RCC 7860 (cell line): Measurements from ENCODE around the gene PCNX1.

Experiments
- DNase-seq: peaks from one replicate; pipeline ENCODE4 v3.0.0-alpha.2; 2015; ENCODE audit warnings: low spot score
- FAIRE-seq: peaks from 2 replicates; lab custom pipeline; 2012; peaks lifted over from hg19 to GRCh38; lab: Jason Lieb, UNC

The PCNX1 gene

DNA sequence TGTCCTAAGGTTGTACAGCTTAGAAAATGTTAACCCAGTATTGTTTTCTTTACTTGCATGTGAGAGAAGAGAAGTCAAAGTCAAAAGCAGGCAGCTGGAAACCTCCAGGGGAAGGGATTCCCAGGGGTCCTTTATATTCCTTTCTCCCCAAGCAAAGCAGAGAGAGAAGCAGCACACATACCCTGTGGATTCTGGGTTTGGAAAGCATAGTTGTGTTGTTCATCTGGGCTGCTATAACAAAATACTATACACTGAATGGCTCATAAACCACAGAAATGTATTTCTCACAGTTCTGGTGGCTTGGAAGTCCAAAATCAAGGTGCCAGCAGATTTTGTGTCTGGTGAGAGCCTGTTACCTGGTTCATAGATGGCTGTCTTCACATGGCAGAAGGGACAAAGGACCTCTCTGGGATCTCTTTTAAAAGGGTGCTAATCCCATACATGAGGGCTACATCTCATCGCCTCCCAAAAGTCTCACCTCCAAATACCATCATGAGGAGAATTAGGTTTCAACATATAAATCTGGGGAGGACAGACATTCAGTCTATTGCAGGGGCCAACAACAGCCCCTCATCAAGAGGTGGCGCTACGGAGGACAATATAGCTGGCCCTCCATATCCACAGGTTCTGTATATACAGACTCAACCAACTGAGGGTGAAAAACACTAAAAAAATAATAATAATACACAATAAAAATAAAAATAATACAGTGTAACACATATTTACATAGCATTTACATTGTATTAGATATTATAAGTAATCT is 19.3 kb upstream of the PCNX1 start:
- DNase-seq (no peak), FAIRE-seq (no peak)

- no peak for FAIRE-seq
- no peak for DNase-seq
These were observed 18.5 kb upstream of the PCNX1 start for GRCh38 chr14:70888681-70889175.

DNA sequence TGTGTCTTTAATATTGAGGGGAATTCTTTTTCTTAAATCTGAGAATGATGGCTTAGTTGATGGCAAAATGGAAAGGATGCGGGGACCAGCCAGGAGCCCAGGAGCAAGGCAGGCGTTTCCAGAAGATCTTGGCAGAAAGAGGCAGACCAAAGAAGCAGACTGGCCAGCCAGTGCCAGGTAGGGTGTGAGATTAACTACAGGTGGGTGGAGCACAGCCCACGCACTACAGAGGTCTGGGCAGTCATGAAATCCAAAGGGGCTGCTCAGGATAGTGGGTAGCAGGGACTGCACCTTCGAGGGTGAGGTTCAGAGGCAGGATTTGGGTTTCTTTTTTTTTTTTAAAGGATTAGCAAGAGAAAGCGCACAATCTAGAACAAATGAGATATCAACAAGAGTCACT is 17.7 kb upstream of the PCNX1 start:
- no peak for DNase-seq
- no peak for FAIRE-seq

DNA sequence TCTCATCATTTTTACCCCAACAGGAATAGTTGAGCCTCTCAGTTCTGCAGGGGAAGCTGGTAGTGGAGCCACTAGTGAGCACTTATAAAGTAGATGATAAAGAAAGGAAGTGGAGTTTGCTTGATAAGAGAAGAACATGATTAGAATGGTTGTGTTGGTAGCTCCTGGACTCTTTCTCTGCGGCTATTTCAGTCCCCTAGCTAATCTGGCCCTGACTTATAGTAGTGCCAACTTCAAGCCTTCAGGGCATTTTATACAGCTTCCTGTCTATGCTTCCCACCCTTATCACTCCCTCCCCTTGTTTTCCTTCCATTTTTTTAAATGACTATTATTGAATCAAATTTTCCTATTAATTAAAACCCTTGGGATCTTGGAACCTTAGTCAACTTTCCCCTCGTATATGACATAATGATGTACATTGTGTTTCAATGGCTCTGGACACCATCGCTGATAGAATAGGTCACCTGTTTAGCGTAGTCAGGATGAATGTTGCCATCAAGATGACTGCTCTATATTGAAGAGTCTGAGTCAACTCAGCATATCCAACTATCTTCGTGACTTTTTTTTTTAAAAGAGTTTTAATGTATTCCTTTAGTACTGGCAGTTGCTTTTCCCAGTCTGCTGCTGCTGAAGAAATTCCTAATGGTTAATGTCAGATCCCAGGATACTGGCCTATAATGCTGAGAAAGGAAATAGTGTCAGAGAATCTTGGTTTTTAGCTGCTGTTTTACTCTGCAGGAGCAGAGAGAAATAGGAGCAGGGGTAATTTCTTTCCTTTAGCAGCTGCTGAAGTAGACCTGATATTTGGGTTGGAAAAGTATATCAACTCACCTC is 16.2 kb upstream of the PCNX1 start:
- DNase-seq (no peak), FAIRE-seq (no peak)

DNA sequence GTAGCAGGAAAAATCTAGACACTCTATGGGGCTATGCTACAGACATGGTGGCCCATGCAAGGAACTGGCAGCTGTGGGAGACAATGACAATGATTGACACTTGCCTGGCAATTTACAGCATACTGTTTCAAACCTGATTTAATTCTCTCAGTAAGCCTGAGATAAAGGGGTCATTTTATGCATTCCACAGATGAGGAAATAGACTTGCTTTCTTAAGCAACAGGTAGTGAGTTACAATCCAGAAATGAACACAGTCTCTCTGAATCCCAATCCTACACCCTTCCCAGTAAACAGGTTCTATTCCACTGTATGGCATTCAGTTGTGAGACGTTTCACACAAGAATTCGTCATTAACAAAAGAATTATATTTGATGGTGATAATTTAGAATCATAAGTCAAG is 15.5 kb upstream of the PCNX1 start:
- no peak for DNase-seq
- no peak for FAIRE-seq

DNA sequence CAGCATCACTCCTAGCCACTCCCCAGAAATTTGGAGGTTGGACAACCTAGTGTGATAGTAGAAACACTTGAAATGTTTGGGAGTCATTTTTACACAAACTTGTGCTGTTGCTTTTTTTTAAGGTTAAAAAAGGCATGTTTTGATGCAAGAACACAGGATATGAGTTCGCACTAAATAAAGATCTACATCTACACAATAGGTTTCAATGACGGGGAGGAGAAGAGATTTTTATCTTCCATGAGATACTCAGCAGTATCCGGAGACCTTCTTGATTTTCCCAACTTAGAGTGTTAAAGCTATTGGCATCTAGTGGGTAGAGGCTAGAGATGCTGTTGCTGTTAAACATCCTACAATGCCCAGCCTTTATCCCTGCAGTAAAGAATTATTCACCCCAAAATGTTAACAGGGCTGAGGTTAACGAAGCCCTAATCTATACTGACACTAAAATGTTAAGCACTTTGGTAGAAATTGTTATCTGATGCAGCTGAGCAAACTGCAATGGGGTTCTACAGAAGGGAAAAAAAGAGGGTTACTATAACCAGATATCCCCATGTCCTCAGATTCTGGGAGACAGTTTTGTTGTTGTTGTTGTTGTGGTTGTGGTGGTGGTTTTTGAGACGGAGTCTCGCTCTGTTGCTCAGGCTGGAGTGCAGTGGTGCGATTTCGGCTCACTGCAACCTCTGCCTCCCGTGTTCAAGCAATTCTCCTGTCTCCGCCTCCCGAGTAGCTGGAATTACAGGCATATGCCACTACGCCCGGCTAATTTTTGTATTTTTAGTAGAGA is 14.0 kb upstream of the PCNX1 start:
- DNase-seq (no peak), FAIRE-seq (no peak)

GRCh38 chr14:70893858-70894291 is 13.4 kb upstream of the PCNX1 start:
- no peak for FAIRE-seq

DNA sequence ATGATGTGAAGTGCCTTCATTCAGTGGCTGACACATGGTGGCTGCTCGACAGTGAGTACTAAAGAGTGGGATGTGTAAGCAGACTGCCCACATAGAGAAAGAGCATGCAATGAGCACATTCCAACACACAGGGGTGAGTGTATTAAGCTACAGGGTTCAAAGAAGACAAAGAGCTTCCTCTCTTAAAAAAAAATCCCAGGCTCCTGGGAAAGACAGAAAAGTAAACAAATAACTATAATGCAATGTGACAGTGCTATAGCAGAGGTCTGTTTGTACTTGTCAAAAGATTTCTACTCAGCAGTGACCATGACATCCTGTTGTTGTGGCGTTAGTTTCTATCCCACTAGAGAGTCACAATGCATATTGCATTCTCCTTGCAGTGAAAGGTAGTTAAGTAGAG is 12.4 kb upstream of the PCNX1 start:
- FAIRE-seq (no peak), DNase-seq (no peak)

More at GRCh38 chr14:70893858-70894291, 13.4 kb upstream of the PCNX1 start:
- no peak for DNase-seq

- FAIRE-seq: no peak
These were observed 10.9 kb upstream of the PCNX1 start for GRCh38 chr14:70896317-70896716.

GRCh38 chr14:70896981-70897380 is 10.3 kb upstream of the PCNX1 start:
- FAIRE-seq (no peak), DNase-seq (no peak)

More at GRCh38 chr14:70896317-70896716, 10.9 kb upstream of the PCNX1 start:
- DNase-seq: no peak

DNA sequence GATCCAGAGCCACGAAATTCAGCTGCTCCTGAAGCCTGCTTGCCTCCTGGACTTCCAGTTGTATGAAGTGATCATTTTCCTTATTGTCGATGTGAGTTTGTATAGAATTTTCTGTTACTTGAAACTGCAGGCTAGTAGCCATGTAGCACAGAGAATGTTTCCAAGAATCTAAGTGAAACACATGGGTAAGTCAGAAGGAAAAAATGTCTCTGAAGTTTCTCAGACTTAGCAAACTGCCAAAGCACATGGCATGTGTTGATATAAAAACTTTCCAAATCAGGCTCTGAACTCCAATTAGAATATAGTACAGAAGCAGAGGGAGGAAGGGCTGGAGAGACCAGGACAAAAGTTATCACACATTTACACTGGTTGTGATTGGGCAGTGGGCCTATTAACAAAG is 9.8 kb upstream of the PCNX1 start:
- DNase-seq: no peak
- no peak for FAIRE-seq

- DNase-seq (peak; percentile 11), FAIRE-seq (no peak)
These were observed 9.0 kb upstream of the PCNX1 start for GRCh38 chr14:70898111-70898745.

- no peak for DNase-seq
- no peak for FAIRE-seq
These were observed 6.0 kb upstream of the PCNX1 start for GRCh38 chr14:70901269-70901668.

DNA sequence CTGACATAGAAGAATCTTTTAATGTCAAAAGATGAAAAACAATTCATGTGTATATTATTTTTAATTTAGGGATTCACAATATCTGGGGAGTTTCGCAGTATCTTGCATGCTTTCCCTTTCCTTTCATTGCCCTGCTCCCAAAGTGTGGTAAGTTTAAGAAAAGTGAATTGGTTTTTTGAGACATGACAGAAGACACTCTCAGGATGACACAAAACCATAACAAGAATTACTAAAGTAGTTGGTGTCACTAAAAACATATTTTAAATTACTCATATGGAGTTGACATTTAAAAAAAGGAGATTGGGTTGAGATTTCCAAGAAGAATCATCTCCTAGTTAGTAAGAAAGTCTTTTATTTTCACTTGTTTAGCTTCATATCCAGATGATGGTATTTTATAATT is 5.1 kb upstream of the PCNX1 start:
- DNase-seq (no peak), FAIRE-seq (no peak)

DNA sequence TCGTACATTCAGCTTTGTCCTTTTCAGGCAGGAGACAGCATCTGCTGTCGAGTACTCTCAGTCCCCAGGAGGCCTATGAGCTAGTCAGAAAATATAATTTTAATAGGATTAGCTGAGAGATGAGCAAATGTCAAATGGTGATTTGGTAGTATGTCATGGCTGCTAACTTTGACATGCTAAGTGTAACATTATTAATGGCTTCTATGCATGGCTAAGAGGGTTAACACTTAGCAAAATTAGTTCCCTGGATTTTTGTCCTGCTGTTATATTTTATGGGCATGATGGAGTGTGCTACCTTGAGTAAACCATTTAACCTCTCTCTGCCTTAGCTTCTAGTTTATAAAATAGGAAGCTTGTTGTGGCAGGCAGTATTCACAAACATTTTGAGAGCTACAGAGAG is 2.9 kb upstream of the PCNX1 start:
- FAIRE-seq: no peak
- no peak for DNase-seq

DNA sequence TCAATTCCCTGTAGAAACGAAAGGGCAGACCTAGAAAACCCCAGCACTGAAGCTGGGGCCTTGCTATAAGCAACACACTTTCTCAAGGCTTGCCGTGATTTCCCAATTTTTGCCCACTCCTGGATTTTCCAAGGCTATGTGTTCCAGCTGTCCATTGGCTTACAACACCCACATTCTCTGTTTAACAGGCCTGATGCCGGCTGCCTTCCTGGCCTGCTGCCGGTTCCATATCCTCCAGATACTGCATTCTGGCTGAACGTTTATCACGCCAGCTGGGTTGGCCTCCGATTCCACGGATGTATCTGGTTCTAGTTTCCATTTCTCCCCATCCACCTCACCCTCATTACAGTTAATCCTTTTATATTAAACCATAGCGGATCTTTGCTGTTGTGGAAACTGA is 2.0 kb upstream of the PCNX1 start:
- no peak for FAIRE-seq
- DNase-seq: no peak

GRCh38 chr14:70906793-70907175 is 475 bp upstream of the PCNX1 start:
- no peak for FAIRE-seq
- no peak for DNase-seq

DNA sequence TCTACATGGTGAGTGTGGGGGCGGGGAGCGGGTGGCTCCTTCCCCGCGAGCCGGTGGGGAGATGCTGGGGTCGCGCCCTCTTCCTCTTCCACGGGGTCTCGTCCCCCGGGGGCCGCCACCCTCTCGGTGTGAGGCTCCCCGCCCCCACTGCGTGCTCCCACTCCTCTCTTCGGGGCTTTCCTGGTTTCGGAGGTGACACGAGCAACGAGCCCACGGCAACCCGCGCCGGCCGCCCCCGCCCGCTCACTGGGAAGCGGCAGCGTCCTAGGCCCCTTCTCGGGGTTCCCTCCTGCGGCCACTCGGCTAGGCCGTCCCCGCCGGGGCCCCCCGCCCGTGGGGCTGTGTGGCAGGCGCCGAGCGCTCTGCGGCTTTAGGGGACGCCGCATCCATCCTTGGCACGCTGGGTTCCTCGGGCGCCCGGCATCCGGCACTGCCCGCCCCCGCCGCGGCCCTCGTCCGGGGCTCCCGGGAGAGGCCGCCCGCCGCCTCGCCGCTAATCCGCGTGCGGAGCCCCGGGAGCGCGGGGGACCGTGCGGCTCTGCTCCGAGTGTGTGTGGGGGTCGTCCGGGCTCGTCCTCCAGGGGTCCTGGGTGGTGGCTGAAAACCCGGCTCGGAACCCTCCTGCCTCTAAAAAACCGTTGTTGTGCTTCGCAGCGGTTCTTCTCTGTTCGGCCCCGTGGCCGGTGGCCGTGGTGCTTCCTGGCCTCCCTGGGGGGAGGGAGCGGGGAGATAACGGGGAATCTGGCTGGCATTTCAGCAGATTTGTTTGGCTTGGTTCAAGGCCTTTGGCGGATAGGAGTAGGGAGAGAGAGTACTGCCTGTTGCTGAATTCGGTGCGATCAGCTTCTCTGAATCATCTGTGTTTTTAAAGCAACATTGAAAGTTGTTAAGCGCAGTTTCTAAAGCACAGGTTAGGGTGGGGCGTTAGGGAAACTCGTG is 1.0 kb downstream of the PCNX1 start:
- DNase-seq: peak; percentile 14
- FAIRE-seq: no peak

GRCh38 chr14:70908935-70909641 is 1.8 kb downstream of the PCNX1 start:
- FAIRE-seq (no peak), DNase-seq (no peak)
